Spinal cord (tissue), 10 donors: ENCODE measurements around the gene INSIG2. TPM values are rescaled to one million over a fixed set of nuclear protein-coding genes. Genes with fewer than 3 reads are reported as not detected.

Experiments
- DNase-seq, 6 donors: peaks; one replicate each; pipeline versions ENCODE4 v3.0.0 to v3.0.0-alpha.2; 2013 to 2015; ENCODE audit warnings: low spot score in 6 of 6, low read depth in 4 of 6
- H3K27ac ChIP-seq: one replicate; pipeline ENCODE4 v1.5.1; 2013; ENCODE audit warnings: low read depth, low read length, control low read depth
- H3K27me3 ChIP-seq: one replicate; pipeline ENCODE4 v1.6.1; 2013; ENCODE audit warnings: low read length; ENCODE audit not compliant: control insufficient read depth, insufficient read depth
- H3K36me3 ChIP-seq: one replicate; pipeline ENCODE4 v1.6.1; 2013; ENCODE audit warnings: low read length; ENCODE audit not compliant: control insufficient read depth, insufficient read depth
- H3K4me1 ChIP-seq: one replicate; pipeline ENCODE4 v1.6.1; 2013; ENCODE audit warnings: low read length; ENCODE audit not compliant: control insufficient read depth, insufficient read depth
- H3K4me3 ChIP-seq: one replicate; pipeline ENCODE4 v1.5.1; 2013; ENCODE audit warnings: low read depth, low read length, control low read depth
- H3K9me3 ChIP-seq: one replicate; pipeline ENCODE4 v1.6.1; 2013; ENCODE audit warnings: low read length; ENCODE audit not compliant: control insufficient read depth, insufficient read depth
- WGBS: methylation state at CpG from one replicate; pipeline ENCODE4 v1.1.5; 2013; ENCODE audit warnings: missing lambda C conversion rate; ENCODE audit not compliant: insufficient coverage; 5-methylcytosine and 5-hydroxymethylcytosine counted together
- polyA plus RNA-seq, 2 donors: library from polyadenylated mRNA; unstranded; fragments of 120-200 nt; gene quantifications; one replicate each; pipeline ENCODE4 v1.2.1, GENCODE V29; 2013; ENCODE audit not compliant: insufficient read length in 2 of 2
- total RNA-seq, 2 donors: library from RNA; depleted of rRNA in 1 of 2; stranded (reverse); fragments of 120-200 nt in 1 of 2; fragments of >200 nt in 1 of 2; gene quantifications; one replicate each; pipeline versions ENCODE4 v1.2.3 to v1.2.4, GENCODE V29; 2013 to 2014
- donor health status: healthy.

INSIG2 gene
- total and polyA plus RNA-seq, 4 donors, result 22.3 to 32.2 (median 29.9) TPM

DNA sequence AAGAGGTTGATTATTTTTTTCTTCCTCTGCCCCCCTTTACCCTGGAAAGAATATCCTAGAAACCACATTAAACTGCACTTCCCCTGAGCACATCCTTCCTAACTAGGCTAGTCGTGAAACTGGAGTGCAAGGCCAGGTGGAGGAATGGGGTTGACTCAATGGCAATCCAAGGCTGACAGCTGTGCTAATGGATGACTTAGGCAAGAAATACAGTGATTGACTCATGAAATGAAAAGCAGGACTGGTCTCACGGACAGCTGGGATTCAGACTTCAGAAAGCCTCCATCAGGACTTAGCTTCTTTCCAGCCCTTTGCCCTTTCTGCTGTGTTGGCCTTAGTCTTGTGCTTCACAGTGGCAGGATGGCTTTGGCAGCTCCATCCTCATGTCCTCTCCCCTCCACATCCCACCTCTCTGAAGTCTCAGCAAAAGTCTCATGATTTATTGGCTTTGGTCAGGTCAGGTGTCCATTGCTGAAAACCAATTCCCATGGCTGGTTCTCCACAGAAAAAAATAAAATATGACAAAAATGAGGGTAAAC lies 33.8 kb downstream of the INSIG2 start:
- H3K4me1 ChIP-seq, result no peaks in the 10 kb centered on the region
- no peaks in the 10 kb centered on the region for H3K36me3 ChIP-seq
- DNase-seq, result no peak
- H3K9me3 ChIP-seq, result no peaks in the 10 kb centered on the region
- WGBS, result 78% methylated on average over 2 of the region's 2 CpGs
- H3K27ac ChIP-seq, result no peak overlapping the region
- no peak overlapping the region for H3K4me3 ChIP-seq
- no peaks in the 10 kb centered on the region for H3K27me3 ChIP-seq

DNA sequence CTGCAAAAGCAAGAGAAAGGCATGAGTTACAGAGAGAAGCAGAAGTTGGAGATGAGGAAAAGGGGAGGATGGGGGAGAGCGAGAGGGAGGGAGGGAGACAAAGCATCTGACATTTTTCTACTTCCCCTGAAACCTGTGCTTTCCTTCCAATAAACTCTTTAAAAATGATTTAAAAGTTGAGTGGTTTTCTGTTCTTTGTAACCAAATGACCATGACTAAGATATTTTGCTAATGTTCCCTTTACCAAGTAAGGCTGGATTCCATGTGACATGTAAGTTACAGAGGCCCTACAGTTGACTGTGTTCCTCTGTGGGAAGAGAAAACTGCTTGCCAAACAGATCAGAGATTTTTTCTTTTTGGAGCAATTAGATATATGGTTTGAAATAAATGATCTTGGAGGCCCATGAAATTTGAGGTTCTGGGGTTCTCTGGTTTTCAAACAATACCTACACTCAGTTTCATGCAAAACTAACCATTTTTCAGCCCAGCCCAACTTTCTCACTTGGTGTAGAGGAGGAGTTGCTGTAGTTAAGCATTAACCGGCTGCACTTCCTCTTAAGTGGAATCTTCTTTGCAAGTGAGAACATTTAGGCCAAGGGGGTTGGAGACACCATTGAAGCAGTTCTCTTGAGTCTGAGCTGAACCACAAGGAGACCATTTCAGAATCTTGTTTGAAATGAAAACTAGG lies 34.5 kb downstream of the INSIG2 start:
- Histone ChIP-seq H3K27me3 (no peaks in the 10 kb centered on the region), H3K36me3 (no peaks in the 10 kb centered on the region), H3K9me3 (no peaks in the 10 kb centered on the region), H3K27ac (no peak overlapping the region), H3K4me3 (no peak overlapping the region), H3K4me1 (no peaks in the 10 kb centered on the region)
- no CpG with 5 or more reads among the region's 2 CpGs for WGBS
- no peak for DNase-seq

DNA sequence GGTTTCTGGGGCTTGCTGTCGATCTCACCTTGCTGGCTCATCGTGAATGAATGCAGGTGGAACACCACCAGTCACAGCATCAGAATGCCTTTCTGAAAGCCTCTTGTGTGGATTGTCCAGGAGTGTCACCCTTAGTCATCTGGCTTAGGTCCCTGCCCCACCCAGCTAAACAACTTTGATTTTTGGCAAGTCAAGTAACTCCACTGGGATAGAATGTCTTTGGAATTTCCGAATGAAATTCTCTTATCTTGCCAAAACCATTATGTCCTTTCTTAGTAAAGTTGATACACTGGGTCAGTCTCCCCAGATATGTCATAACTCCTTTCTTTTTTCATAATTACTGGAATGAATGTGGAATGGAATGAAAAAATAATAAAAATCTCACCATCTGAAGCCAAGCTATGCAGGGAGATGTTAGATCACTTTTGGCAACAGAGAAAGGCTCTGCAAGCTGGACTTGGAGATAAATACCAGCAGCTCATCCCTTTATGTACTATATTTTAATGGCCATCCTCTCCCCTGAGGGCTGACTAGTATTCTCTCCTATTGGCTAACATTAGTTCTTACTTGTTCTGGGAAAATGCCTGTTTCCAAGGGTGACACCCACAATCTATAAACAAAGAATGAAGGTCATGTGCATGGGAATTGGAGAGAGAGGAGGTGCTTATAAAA lies 35.4 kb downstream of the INSIG2 start:
- Histone ChIP-seq H3K36me3 (no peaks in the 10 kb centered on the region), H3K9me3 (no peaks in the 10 kb centered on the region), H3K4me3 (no peak overlapping the region), H3K27ac (no peak overlapping the region), H3K27me3 (no peaks in the 10 kb centered on the region), H3K4me1 (no peaks in the 10 kb centered on the region)
- DNase-seq, result no peak
- WGBS, result no CpG with 5 or more reads among the region's 3 CpGs

DNA sequence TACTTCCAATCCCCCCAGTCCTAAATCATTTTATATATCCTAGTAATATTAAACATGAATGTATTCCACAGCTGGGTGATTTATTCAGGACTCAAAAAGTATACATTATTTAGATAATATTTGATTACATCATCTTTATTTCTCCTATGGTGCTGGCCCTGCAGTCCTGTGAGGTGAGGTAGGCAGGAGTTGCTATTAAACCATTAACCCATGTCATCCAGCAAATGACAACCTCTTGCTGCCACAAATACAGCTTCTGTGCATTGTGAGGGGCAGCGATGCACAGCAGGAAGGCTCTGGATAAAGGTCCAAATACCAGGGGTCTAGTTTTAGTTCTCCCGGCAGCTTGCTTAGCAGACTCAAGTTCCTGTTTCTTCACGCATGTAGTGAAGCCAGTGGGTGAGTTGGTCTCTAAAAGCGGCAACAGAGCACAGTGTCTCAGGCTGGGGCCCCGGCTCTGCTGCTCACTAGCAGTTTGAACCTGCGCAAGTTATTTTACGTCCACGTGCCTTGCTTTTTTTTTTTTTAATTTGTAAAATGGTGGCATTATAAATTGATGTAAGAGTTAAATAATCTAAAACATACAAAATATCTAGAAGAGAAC lies 36.1 kb downstream of the INSIG2 start:
- Histone ChIP-seq H3K27me3 (no peaks in the 10 kb centered on the region), H3K27ac (no peak overlapping the region), H3K4me3 (no peak overlapping the region), H3K9me3 (no peaks in the 10 kb centered on the region), H3K36me3 (no peaks in the 10 kb centered on the region), H3K4me1 (no peaks in the 10 kb centered on the region)
- DNase-seq, result no peak
- WGBS, result 62% methylated on average over 4 of the region's 8 CpGs

DNA sequence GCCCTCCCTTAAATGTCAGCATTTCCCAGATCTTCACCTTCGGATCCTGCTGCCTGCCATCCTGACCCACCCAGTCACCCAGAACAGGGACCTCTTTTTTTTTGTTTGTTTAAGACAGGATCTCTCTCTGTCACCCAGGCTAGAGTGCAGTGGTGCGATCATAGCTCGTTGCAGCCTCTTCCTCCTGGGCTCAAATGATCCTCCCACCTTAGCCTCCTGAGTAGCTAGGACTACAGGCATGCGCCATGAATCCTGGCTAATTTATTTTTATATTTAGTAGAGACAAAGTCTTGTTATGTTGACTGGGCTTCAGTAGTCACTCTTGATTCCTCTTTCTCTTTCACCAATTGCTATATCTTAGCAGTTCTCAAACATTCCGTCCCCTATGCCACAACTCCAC lies 39.0 kb downstream of the INSIG2 start:
- no peak for DNase-seq
- WGBS, result 92% methylated on average over 2 of the region's 5 CpGs
- Histone ChIP-seq H3K9me3 (no peaks in the 10 kb centered on the region), H3K4me1 (no peaks in the 10 kb centered on the region), H3K27me3 (no peaks in the 10 kb centered on the region), H3K27ac (no peak overlapping the region), H3K4me3 (no peak overlapping the region), H3K36me3 (no peaks in the 10 kb centered on the region)

DNA sequence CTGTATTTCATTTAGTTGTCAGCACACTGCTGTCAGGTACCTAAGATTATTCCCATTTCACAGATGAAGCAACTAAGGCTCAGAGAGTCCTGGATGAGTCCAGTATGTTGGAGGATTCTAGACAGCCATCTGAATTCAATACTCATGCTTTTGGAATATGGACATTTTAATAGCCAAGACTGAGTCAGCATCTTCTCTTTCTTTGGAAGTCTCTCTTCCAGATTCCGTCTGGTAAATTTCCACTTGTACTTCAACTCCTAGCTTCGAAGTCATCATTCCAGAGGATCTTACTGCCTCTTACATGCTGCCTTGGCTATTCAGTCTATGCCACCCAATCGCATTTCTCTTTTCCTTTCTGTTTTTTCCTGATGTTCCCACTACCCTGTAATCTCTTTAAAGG lies 40.6 kb downstream of the INSIG2 start:
- WGBS, result 92% methylated on average over 3 of the region's 3 CpGs
- H3K4me1 ChIP-seq, result no peaks in the 10 kb centered on the region
- H3K9me3 ChIP-seq, result no peaks in the 10 kb centered on the region
- no peaks in the 10 kb centered on the region for H3K27me3 ChIP-seq
- no peaks in the 10 kb centered on the region for H3K36me3 ChIP-seq
- H3K27ac ChIP-seq, result no peak overlapping the region
- H3K4me3 ChIP-seq, result no peak overlapping the region
- DNase-seq, result no peak

DNA sequence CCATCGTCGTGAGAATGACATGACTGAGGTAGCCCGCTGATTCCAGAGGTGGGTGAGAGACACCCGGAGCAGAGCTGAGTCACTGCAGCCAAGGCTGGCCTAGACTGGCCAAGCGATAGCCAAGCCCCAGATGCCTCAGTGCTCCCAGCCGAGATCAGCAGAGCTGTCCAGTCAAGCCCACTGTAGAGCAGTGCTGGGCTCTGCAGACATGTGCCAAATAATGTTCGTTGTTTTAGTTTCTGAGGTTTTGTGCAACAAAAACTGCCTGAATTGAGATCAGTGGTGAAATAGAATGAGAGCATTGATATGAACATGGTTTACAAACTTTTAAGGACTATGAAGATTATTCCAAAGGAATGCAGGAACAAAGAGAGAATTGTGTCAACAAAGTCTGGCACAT lies 42.1 kb downstream of the INSIG2 start:
- H3K4me1 ChIP-seq, result no peaks in the 10 kb centered on the region
- no peak for DNase-seq
- H3K27ac ChIP-seq, result no peak overlapping the region
- H3K36me3 ChIP-seq, result no peaks in the 10 kb centered on the region
- no peaks in the 10 kb centered on the region for H3K27me3 ChIP-seq
- no peaks in the 10 kb centered on the region for H3K9me3 ChIP-seq
- no peak overlapping the region for H3K4me3 ChIP-seq
- WGBS, result 93% methylated on average over 7 of the region's 7 CpGs

DNA sequence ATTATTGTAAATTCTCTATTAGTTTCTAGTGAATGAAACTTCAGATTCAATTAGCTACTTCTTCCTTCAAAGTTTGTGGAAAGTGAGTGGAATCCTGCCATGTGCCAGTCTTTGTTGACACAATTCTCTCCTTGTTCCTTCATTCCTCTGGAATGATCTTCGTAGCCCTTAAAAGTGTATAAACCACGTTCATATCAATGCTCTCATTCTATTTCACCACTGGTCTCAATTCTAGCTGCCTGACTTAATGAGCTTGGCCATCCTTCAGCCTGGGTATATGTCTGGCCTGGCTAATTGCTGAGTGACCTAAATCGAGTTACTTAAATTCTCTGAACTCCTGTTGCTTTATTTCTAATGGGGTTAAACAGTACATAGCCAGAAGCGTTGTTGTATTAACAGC lies 43.5 kb downstream of the INSIG2 start:
- Histone ChIP-seq H3K36me3 (no peaks in the 10 kb centered on the region), H3K4me1 (no peaks in the 10 kb centered on the region), H3K4me3 (no peak overlapping the region), H3K9me3 (no peaks in the 10 kb centered on the region), H3K27ac (no peak overlapping the region), H3K27me3 (no peaks in the 10 kb centered on the region)
- WGBS, result 63% methylated on average over 2 of the region's 4 CpGs
- no peak for DNase-seq

DNA sequence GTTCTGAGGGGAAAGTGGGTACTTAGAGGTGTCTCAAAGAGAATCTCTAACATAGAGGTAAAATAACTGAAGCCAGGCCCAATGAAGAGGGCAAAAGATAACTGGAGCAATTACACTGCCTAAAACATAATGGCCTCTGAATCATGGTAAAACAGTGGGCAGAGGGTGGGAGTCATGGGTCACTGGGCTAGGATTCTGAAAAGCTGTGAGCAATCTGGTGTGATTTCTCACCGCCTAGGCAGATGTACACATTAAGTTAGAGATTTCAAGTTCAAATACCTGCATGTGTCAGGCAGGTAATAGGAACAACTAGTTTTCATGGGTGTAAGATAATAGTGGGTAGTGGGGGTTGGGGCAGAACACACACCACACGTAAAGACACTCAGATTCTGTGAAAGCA lies 45.6 kb downstream of the INSIG2 start:
- no peaks in the 10 kb centered on the region for H3K4me1 ChIP-seq
- no peaks in the 10 kb centered on the region for H3K36me3 ChIP-seq
- DNase-seq, result no peak
- no peaks in the 10 kb centered on the region for H3K9me3 ChIP-seq
- H3K27ac ChIP-seq, result no peak overlapping the region
- H3K4me3 ChIP-seq, result no peak overlapping the region
- 100% methylated on average over 1 of the region's 2 CpGs for WGBS
- H3K27me3 ChIP-seq, result no peaks in the 10 kb centered on the region
